ENCODE measurements around the gene S100B.

- TF ChIP-seq CTCF (IDR thresholded peaks at IDR 0.05) (no peak), POLR2AphosphoS5 (IDR thresholded peaks at IDR 0.05) (no peak), EP300 (IDR thresholded peaks at IDR 0.05; ENCODE audit: low read depth) (no peak)
Observed at GRCh38 chr21:46550116-46550941, 54.6 kb downstream of the S100B start.

Measured in transverse colon (tissue), 4 donors.